Measurements from ENCODE around the gene MYO15A.

The MYO15A gene

DNA sequence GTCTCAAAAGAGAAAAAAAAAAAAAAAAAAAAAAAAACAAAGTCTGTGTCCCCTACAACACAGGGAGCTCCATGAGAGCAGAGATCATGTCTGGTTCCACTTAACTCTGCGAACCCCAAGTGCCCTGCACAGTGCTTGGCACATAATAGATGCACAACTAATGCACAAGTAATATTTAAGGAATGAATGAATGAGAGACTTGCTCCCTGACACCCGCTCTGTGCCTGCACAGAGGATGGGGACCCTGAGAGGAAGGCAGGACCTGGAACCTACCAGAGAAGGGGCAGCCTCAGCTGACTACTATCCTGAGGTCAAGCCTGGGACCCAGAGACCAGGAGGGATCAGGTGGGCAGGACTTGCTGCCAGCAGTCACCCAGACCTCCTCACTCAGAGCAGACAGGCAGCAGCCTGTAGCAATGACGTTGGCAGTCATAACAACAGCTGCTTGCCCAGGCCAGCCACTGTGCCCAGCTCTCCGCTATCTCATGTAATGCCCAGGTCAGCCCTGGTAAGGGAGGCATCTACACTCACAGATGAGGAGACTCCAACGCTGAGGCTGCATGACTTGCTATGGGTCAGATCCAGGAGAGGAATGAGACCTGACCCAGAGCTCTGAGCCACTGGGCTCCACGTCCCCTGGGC is 2.9 kb downstream of the MYO15A start:
- no peak for DNase-seq
- H3K4me1 Mint-ChIP-seq: peaks cover 41% of the 10 kb centered on the region
- TF ChIP-seq, protein P1, sequence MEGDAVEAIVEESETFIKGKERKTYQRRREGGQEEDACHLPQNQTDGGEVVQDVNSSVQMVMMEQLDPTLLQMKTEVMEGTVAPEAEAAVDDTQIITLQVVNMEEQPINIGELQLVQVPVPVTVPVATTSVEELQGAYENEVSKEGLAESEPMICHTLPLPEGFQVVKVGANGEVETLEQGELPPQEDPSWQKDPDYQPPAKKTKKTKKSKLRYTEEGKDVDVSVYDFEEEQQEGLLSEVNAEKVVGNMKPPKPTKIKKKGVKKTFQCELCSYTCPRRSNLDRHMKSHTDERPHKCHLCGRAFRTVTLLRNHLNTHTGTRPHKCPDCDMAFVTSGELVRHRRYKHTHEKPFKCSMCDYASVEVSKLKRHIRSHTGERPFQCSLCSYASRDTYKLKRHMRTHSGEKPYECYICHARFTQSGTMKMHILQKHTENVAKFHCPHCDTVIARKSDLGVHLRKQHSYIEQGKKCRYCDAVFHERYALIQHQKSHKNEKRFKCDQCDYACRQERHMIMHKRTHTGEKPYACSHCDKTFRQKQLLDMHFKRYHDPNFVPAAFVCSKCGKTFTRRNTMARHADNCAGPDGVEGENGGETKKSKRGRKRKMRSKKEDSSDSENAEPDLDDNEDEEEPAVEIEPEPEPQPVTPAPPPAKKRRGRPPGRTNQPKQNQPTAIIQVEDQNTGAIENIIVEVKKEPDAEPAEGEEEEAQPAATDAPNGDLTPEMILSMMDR (IDR thresholded peaks at IDR 0.05): no peak
- H3K4me3 Mint-ChIP-seq: no peak overlapping the region
- no peaks in the 10 kb centered on the region for H3K9me3 Mint-ChIP-seq
- H3K27me3 Mint-ChIP-seq (ENCODE audit: low read depth, poor library complexity): no peaks in the 10 kb centered on the region
- no peaks in the 10 kb centered on the region for H3K36me3 Mint-ChIP-seq (ENCODE audit: low read depth)
- peak overlapping the region; percentile 42 for H3K27ac Mint-ChIP-seq

DNA sequence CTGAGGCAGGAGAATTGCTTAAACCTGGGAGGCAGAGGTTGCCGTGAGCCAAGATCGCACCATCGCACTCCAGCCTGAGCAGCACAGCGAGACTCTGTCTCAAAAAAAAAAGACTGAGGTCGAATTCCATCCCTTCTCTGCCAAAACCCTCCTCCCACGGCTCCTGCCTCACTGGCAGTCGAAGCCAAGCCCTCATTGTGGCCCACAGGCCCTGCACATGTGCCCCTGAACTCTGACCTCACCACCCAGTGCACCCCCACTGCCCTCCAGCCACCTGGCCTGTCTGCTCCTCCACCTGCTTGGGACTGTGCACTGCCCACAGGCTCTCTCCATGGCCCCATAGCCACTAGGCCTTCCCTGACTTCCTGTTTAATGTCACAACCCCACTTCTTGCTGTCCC is 7.0 kb downstream of the MYO15A start:
- peaks cover 14% of the 10 kb centered on the region for H3K9me3 Mint-ChIP-seq
- TF ChIP-seq, protein P1 (IDR thresholded peaks at IDR 0.05): no peak
- no peak overlapping the region for H3K4me3 Mint-ChIP-seq
- H3K4me1 Mint-ChIP-seq: peaks cover 64% of the 10 kb centered on the region
- no peaks in the 10 kb centered on the region for H3K36me3 Mint-ChIP-seq (ENCODE audit: low read depth)
- peaks cover 3% of the 10 kb centered on the region for H3K27me3 Mint-ChIP-seq (ENCODE audit: low read depth, poor library complexity)
- no peak overlapping the region for H3K27ac Mint-ChIP-seq
- DNase-seq: no peak

DNA sequence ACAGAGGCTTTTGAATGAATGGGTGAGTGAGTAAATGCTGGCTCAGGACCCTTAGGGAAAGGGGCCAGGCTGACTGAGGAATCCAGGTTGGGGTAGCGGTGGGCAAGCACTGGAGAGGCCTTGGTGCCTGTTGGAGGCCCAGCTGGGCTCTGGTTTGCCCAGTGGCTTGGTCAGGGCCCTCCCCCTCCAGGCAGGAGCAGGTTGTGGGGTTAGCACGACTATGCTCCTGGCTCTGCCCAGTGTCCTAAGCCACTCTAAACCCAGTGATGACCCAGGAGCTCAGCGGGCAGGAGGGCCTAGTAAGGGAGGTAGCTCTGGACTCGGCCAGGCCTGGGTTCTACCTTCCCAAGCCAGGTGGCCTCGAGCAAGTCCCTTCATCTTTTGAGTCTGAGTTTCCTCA is 7.5 kb downstream of the MYO15A start:
- no peak overlapping the region for H3K4me3 Mint-ChIP-seq
- no peaks in the 10 kb centered on the region for H3K36me3 Mint-ChIP-seq (ENCODE audit: low read depth)
- H3K4me1 Mint-ChIP-seq: peaks cover 64% of the 10 kb centered on the region
- peaks cover 14% of the 10 kb centered on the region for H3K9me3 Mint-ChIP-seq
- no peak for DNase-seq
- no peak overlapping the region for H3K27ac Mint-ChIP-seq
- H3K27me3 Mint-ChIP-seq (ENCODE audit: low read depth, poor library complexity): peaks cover 3% of the 10 kb centered on the region
- TF ChIP-seq, protein P1 (IDR thresholded peaks at IDR 0.05): no peak

DNA sequence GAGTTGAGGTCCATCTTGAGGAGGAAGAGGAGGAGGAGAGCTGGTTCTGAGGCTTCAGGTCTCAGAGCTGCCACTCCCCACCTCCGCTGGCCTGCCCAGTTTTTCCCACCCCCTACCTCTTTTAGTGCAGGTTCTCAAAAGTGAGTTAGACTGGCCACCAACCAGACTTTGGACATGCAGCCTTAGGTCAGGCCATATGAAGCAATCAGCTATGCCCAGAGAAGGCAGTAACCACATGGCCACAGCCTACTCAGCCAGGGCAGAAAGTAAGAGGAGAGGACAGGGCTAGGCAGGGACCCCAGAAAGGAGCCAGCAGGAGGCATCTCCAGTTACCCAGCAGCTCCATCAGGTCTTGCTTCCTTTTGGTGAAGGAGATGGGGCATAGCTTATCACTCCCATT is 9.0 kb downstream of the MYO15A start:
- H3K27me3 Mint-ChIP-seq (ENCODE audit: low read depth, poor library complexity): peaks cover 3% of the 10 kb centered on the region
- H3K9me3 Mint-ChIP-seq: peaks cover 14% of the 10 kb centered on the region
- no peak for DNase-seq
- no peaks in the 10 kb centered on the region for H3K36me3 Mint-ChIP-seq (ENCODE audit: low read depth)
- H3K4me3 Mint-ChIP-seq: no peak overlapping the region
- peaks cover 56% of the 10 kb centered on the region for H3K4me1 Mint-ChIP-seq
- TF ChIP-seq, protein P1 (IDR thresholded peaks at IDR 0.05): no peak
- H3K27ac Mint-ChIP-seq: peak overlapping the region; percentile 45

DNA sequence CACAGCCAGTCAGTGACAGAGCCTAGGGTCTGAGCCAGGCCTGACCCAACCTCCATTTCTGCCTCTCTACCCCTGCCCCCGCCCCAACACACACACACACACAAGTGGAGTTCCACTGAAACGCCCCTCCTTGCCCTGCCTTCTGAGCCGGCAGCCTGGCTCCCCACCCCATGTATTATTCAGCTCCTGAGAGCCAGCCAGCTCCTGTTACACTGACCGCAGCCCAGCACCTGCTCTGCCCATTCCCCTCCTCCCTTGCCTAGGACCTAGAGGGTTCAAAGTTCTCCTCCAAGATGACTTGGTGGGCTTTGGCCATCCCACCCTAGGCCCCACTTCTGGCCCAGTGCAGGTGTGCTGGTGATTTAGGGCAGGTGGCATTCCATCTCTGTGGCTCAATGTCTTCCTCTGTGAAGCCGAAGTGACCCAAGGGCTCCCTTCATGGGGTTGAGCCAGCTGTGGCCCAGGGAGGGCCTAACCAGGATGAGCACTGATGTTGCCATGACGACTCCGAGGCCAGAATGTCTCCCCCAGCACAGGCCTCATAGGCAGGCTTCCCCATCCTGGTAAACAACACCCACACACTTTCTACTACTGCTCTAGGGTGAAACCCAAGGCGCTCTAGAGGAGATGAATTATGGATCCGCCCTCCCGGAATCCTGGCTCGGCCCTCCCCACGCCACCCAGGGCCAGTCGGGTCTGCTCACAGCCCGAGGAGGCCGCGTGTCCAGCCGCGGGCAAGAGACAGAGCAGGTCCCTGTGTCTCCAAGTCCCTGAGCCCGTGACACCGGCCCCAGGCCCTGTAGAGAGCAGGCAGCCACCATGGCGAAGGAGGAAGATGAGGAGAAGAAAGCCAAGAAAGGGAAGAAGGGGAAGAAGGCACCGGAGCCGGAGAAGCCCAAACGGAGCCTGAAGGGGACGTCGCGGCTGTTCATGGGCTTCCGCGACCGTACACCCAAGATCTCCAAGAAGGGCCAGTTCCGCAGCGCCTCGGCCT is 9.7 kb downstream of the MYO15A start:
- Mint-ChIP-seq H3K4me1 (peaks cover 59% of the 10 kb centered on the region), H3K36me3 (ENCODE audit: low read depth) (no peaks in the 10 kb centered on the region), H3K4me3 (peak overlapping the region; percentile 32), H3K27ac (peak overlapping the region; percentile 54), H3K27me3 (ENCODE audit: low read depth, poor library complexity) (peaks cover 3% of the 10 kb centered on the region), H3K9me3 (peaks cover 14% of the 10 kb centered on the region)
- TF ChIP-seq, protein P1 (IDR thresholded peaks at IDR 0.05): no peak
- peak; percentile 21 for DNase-seq

Data from nephron progenitor cell (in vitro differentiated cells).